Measurements from ENCODE around the gene SPPL3.
"Not testable (repeated sequence)": the region's sequence is repeated elsewhere in the genome, so short reads cannot be mapped to it uniquely, and the experiment has no call there.

The SPPL3 gene

GRCh38 chr12:120739031-120739762, 165.0 kb downstream of the SPPL3 start:
- Histone ChIP-seq H3K9ac (ENCODE audit: low read length) (no peak overlapping the region), H3K9me3 (ENCODE audit: control insufficient read depth, low read length) (no peaks in the 10 kb centered on the region), H3K4me3 (ENCODE audit: low read length) (no peak overlapping the region), H3K4me1 (ENCODE audit: control insufficient read depth, insufficient read depth, low read length) (no peaks in the 10 kb centered on the region), H3K27me3 (replicated peaks; ENCODE audit: control insufficient read depth, insufficient read depth, low read length) (no peaks in the 10 kb centered on the region), H3K36me3 (ENCODE audit: control insufficient read depth, insufficient read depth, low read length, severe bottlenecking) (peaks cover 15% of the 10 kb centered on the region)
- DNase-seq (ENCODE audit: low read depth) = no peak

GRCh38 chr12:120738252-120739030, 165.7 kb downstream of the SPPL3 start:
- H3K4me1 ChIP-seq (ENCODE audit: control insufficient read depth, insufficient read depth, low read length) = no peaks in the 10 kb centered on the region
- DNase-seq (ENCODE audit: low read depth) = no peak
- no peaks in the 10 kb centered on the region for H3K27me3 ChIP-seq (replicated peaks; ENCODE audit: control insufficient read depth, insufficient read depth, low read length)
- H3K9me3 ChIP-seq (ENCODE audit: control insufficient read depth, low read length) = no peaks in the 10 kb centered on the region
- no peak overlapping the region for H3K9ac ChIP-seq (ENCODE audit: low read length)
- no peak overlapping the region for H3K4me3 ChIP-seq (ENCODE audit: low read length)
- peaks cover 17% of the 10 kb centered on the region for H3K36me3 ChIP-seq (ENCODE audit: control insufficient read depth, insufficient read depth, low read length, severe bottlenecking)

- Histone ChIP-seq H3K9me3 (ENCODE audit: control insufficient read depth, low read length) (no peaks in the 10 kb centered on the region), H3K9ac (ENCODE audit: low read length) (no peak overlapping the region), H3K36me3 (ENCODE audit: control insufficient read depth, insufficient read depth, low read length, severe bottlenecking) (peaks cover 17% of the 10 kb centered on the region), H3K27me3 (replicated peaks; ENCODE audit: control insufficient read depth, insufficient read depth, low read length) (no peaks in the 10 kb centered on the region), H3K4me1 (ENCODE audit: control insufficient read depth, insufficient read depth, low read length) (no peaks in the 10 kb centered on the region), H3K4me3 (ENCODE audit: low read length) (no peak overlapping the region)
- peak; percentile 28 for DNase-seq (ENCODE audit: low read depth)
Observed at GRCh38 chr12:120737557-120738251, 166.5 kb downstream of the SPPL3 start.

GRCh38 chr12:120736404-120737331, 167.5 kb downstream of the SPPL3 start:
- Histone ChIP-seq H3K27me3 (replicated peaks; ENCODE audit: control insufficient read depth, insufficient read depth, low read length) (no peaks in the 10 kb centered on the region), H3K4me1 (ENCODE audit: control insufficient read depth, insufficient read depth, low read length) (no peaks in the 10 kb centered on the region), H3K36me3 (ENCODE audit: control insufficient read depth, insufficient read depth, low read length, severe bottlenecking) (peaks cover 17% of the 10 kb centered on the region), H3K9me3 (ENCODE audit: control insufficient read depth, low read length) (no peaks in the 10 kb centered on the region), H3K9ac (ENCODE audit: low read length) (no peak overlapping the region), H3K4me3 (ENCODE audit: low read length) (no peak overlapping the region)
- no peak for DNase-seq (ENCODE audit: low read depth)

- no peak for DNase-seq (ENCODE audit: low read depth)
- Histone ChIP-seq H3K9me3 (ENCODE audit: control insufficient read depth, low read length) (no peaks in the 10 kb centered on the region), H3K4me1 (ENCODE audit: control insufficient read depth, insufficient read depth, low read length) (no peaks in the 10 kb centered on the region), H3K4me3 (ENCODE audit: low read length) (no peak overlapping the region), H3K27me3 (replicated peaks; ENCODE audit: control insufficient read depth, insufficient read depth, low read length) (no peaks in the 10 kb centered on the region), H3K9ac (ENCODE audit: low read length) (no peak overlapping the region), H3K36me3 (ENCODE audit: control insufficient read depth, insufficient read depth, low read length, severe bottlenecking) (peaks cover 23% of the 10 kb centered on the region)
Observed at GRCh38 chr12:120735181-120735580, 169.0 kb downstream of the SPPL3 start.

GRCh38 chr12:120734210-120734609, 169.9 kb downstream of the SPPL3 start:
- DNase-seq (ENCODE audit: low read depth) = no peak
- Histone ChIP-seq H3K4me1 (ENCODE audit: control insufficient read depth, insufficient read depth, low read length) (no peaks in the 10 kb centered on the region), H3K4me3 (ENCODE audit: low read length) (no peak overlapping the region), H3K27me3 (replicated peaks; ENCODE audit: control insufficient read depth, insufficient read depth, low read length) (no peaks in the 10 kb centered on the region), H3K9me3 (ENCODE audit: control insufficient read depth, low read length) (no peaks in the 10 kb centered on the region), H3K36me3 (ENCODE audit: control insufficient read depth, insufficient read depth, low read length, severe bottlenecking) (peaks cover 26% of the 10 kb centered on the region), H3K9ac (ENCODE audit: low read length) (no peak overlapping the region)

- H3K9me3 ChIP-seq (ENCODE audit: control insufficient read depth, low read length) = no peaks in the 10 kb centered on the region
- H3K36me3 ChIP-seq (ENCODE audit: control insufficient read depth, insufficient read depth, low read length, severe bottlenecking) = peaks cover 26% of the 10 kb centered on the region
- no peak overlapping the region for H3K4me3 ChIP-seq (ENCODE audit: low read length)
- DNase-seq (ENCODE audit: low read depth) = no peak
- no peaks in the 10 kb centered on the region for H3K4me1 ChIP-seq (ENCODE audit: control insufficient read depth, insufficient read depth, low read length)
- H3K9ac ChIP-seq (ENCODE audit: low read length) = no peak overlapping the region
- H3K27me3 ChIP-seq (replicated peaks; ENCODE audit: control insufficient read depth, insufficient read depth, low read length) = no peaks in the 10 kb centered on the region
Observed at GRCh38 chr12:120733574-120733973, 170.6 kb downstream of the SPPL3 start.

- H3K4me1 ChIP-seq (ENCODE audit: control insufficient read depth, insufficient read depth, low read length); H3K9me3 ChIP-seq (ENCODE audit: control insufficient read depth, low read length); DNase-seq (ENCODE audit: low read depth); H3K4me3 ChIP-seq (ENCODE audit: low read length); H3K27me3 ChIP-seq (replicated peaks; ENCODE audit: control insufficient read depth, insufficient read depth, low read length); H3K9ac ChIP-seq (ENCODE audit: low read length): not testable (repeated sequence)
- H3K36me3 ChIP-seq (ENCODE audit: control insufficient read depth, insufficient read depth, low read length, severe bottlenecking) = peaks cover 32% of the 10 kb centered on the region
Observed at GRCh38 chr12:120732198-120732597, 172.0 kb downstream of the SPPL3 start.

GRCh38 chr12:120726961-120727360, 177.2 kb downstream of the SPPL3 start:
- Histone ChIP-seq H3K27me3 (replicated peaks; ENCODE audit: control insufficient read depth, insufficient read depth, low read length) (no peaks in the 10 kb centered on the region), H3K4me1 (ENCODE audit: control insufficient read depth, insufficient read depth, low read length) (peaks cover 30% of the 10 kb centered on the region), H3K9ac (ENCODE audit: low read length) (no peak overlapping the region), H3K9me3 (ENCODE audit: control insufficient read depth, low read length) (no peaks in the 10 kb centered on the region), H3K4me3 (ENCODE audit: low read length) (peak overlapping the region; percentile 89), H3K36me3 (ENCODE audit: control insufficient read depth, insufficient read depth, low read length, severe bottlenecking) (peaks cover 37% of the 10 kb centered on the region)
- DNase-seq (ENCODE audit: low read depth) = no peak

- H3K9me3 ChIP-seq (ENCODE audit: control insufficient read depth, low read length) = no peaks in the 10 kb centered on the region
- no peaks in the 10 kb centered on the region for H3K27me3 ChIP-seq (replicated peaks; ENCODE audit: control insufficient read depth, insufficient read depth, low read length)
- no peak for DNase-seq (ENCODE audit: low read depth)
- H3K4me3 ChIP-seq (ENCODE audit: low read length) = peak overlapping the region; percentile 89
- peak overlapping the region; percentile 91 for H3K9ac ChIP-seq (ENCODE audit: low read length)
- H3K4me1 ChIP-seq (ENCODE audit: control insufficient read depth, insufficient read depth, low read length) = peaks cover 35% of the 10 kb centered on the region
- peaks cover 41% of the 10 kb centered on the region for H3K36me3 ChIP-seq (ENCODE audit: control insufficient read depth, insufficient read depth, low read length, severe bottlenecking)
Observed at GRCh38 chr12:120726510-120726793, 177.7 kb downstream of the SPPL3 start.
